ENCODE data around the gene RPL28.

DNA sequence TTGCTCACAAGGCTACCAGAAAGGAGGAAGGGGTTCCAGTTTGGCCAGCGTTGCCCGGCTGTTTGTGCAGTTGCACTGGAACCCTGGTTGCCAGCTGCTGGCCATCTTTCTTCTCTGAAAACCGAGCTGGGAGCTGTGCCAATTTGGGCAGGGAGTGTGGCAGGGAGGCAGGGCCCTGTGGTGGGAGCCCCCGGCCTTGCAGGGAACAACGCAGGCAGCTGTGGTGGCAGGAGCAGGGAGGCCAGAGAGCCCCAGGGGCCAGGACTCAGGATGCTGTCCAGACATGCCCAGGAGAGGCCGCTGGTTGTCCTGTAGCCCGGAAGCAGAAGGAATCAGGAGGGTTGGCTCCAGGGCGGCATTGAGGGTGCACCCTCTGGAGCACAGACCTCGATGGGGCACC is 41.3 kb upstream of the RPL28 start:
- TF ChIP-seq, protein P1, sequence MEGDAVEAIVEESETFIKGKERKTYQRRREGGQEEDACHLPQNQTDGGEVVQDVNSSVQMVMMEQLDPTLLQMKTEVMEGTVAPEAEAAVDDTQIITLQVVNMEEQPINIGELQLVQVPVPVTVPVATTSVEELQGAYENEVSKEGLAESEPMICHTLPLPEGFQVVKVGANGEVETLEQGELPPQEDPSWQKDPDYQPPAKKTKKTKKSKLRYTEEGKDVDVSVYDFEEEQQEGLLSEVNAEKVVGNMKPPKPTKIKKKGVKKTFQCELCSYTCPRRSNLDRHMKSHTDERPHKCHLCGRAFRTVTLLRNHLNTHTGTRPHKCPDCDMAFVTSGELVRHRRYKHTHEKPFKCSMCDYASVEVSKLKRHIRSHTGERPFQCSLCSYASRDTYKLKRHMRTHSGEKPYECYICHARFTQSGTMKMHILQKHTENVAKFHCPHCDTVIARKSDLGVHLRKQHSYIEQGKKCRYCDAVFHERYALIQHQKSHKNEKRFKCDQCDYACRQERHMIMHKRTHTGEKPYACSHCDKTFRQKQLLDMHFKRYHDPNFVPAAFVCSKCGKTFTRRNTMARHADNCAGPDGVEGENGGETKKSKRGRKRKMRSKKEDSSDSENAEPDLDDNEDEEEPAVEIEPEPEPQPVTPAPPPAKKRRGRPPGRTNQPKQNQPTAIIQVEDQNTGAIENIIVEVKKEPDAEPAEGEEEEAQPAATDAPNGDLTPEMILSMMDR (IDR thresholded peaks at IDR 0.05) = no peak
- TF ChIP-seq POLR2A (IDR thresholded peaks at IDR 0.05) = no peak
